Suprapubic skin (tissue), 4 donors: Measurements from ENCODE around the gene ZNF526. TPM values are rescaled to one million over a fixed set of nuclear protein-coding genes. Genes with fewer than 3 reads are reported as not detected.
A peak's percentile ranks its signal among the peaks of the same experiment; 100 is the strongest.

Experiments
- DNase-seq, 2 donors: peaks; one replicate each; pipeline ENCODE4 v3.0.0-alpha.2; 2019; ENCODE audit warnings: low spot score in 2 of 2
- H3K27ac ChIP-seq: fragments of 200-600 bp; sonication (generic); one replicate; pipeline ENCODE4 v1.5.1; 2019
- H3K27me3 ChIP-seq: fragments of 200-600 bp; sonication (generic); one replicate; pipeline ENCODE4 v1.5.1; 2019
- H3K36me3 ChIP-seq: fragments of 200-600 bp; sonication (generic); one replicate; pipeline ENCODE4 v1.5.1; 2019
- H3K4me1 ChIP-seq: fragments of 200-600 bp; sonication (generic); one replicate; pipeline ENCODE4 v1.5.1; 2019
- H3K4me3 ChIP-seq: fragments of 200-600 bp; sonication (generic); one replicate; pipeline ENCODE4 v1.5.1; 2019; ENCODE audit warnings: mild to moderate bottlenecking
- H3K9me3 ChIP-seq: fragments of 200-600 bp; sonication (generic); one replicate; pipeline ENCODE4 v1.5.1; 2019
- EP300 ChIP-seq: sonication (generic); formaldehyde crosslinking; IDR thresholded peaks from one replicate; pipeline ENCODE4 v1.6.1; 2017; ENCODE audit warnings: antibody characterized with exemption
- POLR2A ChIP-seq, 2 donors: fragments of 450-650 bp; IDR thresholded peaks; one replicate each; pipeline ENCODE4 v1.6.1; 2017; ENCODE audit warnings: antibody characterized with exemption in 2 of 2, mild to moderate bottlenecking in 2 of 2, moderate library complexity in 2 of 2
- POLR2AphosphoS5 ChIP-seq, 3 donors: sonication (generic); formaldehyde crosslinking; IDR thresholded peaks; one replicate each; pipeline ENCODE4 v1.6.1; 2017; ENCODE audit warnings: antibody characterized with exemption in 3 of 3
- whole genome bisulfite sequencing: methylation state at CpG from one replicate; pipeline ENCODE4 v1.1.5; 2018; 5-methylcytosine and 5-hydroxymethylcytosine counted together
- total RNA-seq, 4 donors: library from RNA; depleted of rRNA; stranded (reverse); fragments of >200 nt; gene quantifications; one replicate each; pipeline ENCODE4 v1.1.0, GENCODE V29; 2016
- TF ChIP-seq, protein P1 (sequence below), 2 donors: fragments of 200-600 bp in 1 of 2; fragments of 450-650 bp in 1 of 2; sonication (generic) in 1 of 2; IDR thresholded peaks; one replicate each; pipeline ENCODE4 v1.5.1; 2016 to 2019; ENCODE audit warnings: antibody characterized with exemption in 2 of 2, mild to moderate bottlenecking in 1 of 2, moderate library complexity in 1 of 2

Gene ZNF526
- total RNA-seq, 4 donors from 2014 or later, result 4.2 to 12.9 (median 8.9) TPM

DNA sequence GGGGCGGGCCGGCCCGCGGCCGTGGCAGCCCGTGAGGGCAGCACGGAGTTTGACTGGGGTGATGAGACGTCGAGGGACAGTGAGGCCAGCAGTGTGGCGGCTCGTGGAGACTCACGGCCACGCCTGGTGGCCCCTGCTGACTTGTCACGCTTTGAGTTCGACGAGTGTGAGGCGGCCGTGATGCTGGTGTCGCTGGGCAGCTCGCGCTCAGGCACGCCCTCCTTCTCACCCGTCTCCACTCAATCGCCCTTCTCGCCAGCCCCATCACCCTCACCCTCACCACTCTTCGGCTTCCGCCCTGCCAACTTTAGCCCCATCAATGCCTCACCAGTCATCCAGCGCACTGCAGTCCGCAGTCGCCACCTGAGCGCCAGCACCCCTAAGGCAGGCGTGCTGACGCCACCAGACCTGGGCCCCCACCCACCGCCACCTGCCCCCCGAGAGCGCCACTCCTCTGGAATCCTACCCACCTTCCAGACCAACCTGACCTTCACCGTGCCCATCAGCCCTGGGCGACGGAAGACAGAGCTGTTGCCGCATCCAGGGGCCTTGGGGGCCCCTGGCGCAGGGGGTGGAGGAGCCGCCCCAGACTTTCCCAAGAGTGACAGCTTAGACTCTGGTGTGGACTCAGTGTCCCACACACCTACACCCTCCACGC lies 53.4 kb downstream of the ZNF526 start:
- peak in 1 of 2 donors; percentile 62 for DNase-seq
- H3K27ac ChIP-seq, result no peak overlapping the region
- H3K4me3 ChIP-seq, result no peak overlapping the region
- TF ChIP-seq POLR2A (IDR thresholded peaks at IDR 0.05) (no peak), POLR2AphosphoS5 (IDR thresholded peaks at IDR 0.05) (no peak), EP300 (no peak)
- TF ChIP-seq, protein P1, sequence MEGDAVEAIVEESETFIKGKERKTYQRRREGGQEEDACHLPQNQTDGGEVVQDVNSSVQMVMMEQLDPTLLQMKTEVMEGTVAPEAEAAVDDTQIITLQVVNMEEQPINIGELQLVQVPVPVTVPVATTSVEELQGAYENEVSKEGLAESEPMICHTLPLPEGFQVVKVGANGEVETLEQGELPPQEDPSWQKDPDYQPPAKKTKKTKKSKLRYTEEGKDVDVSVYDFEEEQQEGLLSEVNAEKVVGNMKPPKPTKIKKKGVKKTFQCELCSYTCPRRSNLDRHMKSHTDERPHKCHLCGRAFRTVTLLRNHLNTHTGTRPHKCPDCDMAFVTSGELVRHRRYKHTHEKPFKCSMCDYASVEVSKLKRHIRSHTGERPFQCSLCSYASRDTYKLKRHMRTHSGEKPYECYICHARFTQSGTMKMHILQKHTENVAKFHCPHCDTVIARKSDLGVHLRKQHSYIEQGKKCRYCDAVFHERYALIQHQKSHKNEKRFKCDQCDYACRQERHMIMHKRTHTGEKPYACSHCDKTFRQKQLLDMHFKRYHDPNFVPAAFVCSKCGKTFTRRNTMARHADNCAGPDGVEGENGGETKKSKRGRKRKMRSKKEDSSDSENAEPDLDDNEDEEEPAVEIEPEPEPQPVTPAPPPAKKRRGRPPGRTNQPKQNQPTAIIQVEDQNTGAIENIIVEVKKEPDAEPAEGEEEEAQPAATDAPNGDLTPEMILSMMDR (IDR thresholded peaks at IDR 0.05), result no peak
- H3K4me1 ChIP-seq, result peaks cover 68% of the 10 kb centered on the region
- H3K36me3 ChIP-seq, result peaks cover 29% of the 10 kb centered on the region
- H3K27me3 ChIP-seq, result no peaks in the 10 kb centered on the region
- no peaks in the 10 kb centered on the region for H3K9me3 ChIP-seq
- WGBS, result 91% methylated on average over 41 of the region's 43 CpGs

DNA sequence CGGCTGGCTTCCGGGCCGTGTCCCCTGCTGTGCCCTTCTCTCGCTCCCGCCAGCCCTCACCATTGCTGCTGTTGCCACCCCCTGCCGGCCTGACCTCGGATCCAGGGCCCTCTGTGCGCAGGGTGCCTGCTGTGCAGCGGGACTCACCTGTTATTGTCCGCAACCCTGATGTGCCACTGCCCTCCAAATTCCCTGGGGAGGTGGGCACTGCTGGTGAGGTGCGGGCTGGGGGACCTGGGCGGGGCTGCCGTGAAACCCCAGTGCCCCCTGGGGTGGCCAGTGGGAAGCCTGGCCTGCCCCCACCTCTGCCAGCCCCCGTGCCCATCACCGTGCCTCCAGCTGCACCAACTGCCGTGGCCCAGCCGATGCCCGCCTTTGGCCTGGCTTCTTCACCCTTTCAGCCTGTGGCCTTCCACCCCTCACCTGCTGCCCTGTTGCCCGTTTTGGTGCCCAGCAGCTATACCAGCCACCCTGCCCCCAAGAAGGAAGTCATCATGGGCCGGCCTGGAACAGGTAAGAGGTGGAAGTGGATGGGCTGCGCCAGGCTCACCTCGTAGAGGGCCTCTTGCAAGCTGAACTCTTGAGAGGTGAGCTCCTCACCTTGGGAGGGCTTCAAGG lies 54.1 kb downstream of the ZNF526 start:
- no peaks in the 10 kb centered on the region for H3K9me3 ChIP-seq
- TF ChIP-seq, protein P1 (IDR thresholded peaks at IDR 0.05), result no peak
- no peak for TF ChIP-seq EP300
- TF ChIP-seq POLR2A (IDR thresholded peaks at IDR 0.05), result no peak
- TF ChIP-seq POLR2AphosphoS5 (IDR thresholded peaks at IDR 0.05), result no peak
- no peak overlapping the region for H3K4me3 ChIP-seq
- DNase-seq, result peak in 1 of 2 donors; percentile 63
- peaks cover 29% of the 10 kb centered on the region for H3K36me3 ChIP-seq
- 91% methylated on average over 14 of the region's 22 CpGs for WGBS
- H3K4me1 ChIP-seq, result peaks cover 75% of the 10 kb centered on the region
- no peak overlapping the region for H3K27ac ChIP-seq
- H3K27me3 ChIP-seq, result no peaks in the 10 kb centered on the region

DNA sequence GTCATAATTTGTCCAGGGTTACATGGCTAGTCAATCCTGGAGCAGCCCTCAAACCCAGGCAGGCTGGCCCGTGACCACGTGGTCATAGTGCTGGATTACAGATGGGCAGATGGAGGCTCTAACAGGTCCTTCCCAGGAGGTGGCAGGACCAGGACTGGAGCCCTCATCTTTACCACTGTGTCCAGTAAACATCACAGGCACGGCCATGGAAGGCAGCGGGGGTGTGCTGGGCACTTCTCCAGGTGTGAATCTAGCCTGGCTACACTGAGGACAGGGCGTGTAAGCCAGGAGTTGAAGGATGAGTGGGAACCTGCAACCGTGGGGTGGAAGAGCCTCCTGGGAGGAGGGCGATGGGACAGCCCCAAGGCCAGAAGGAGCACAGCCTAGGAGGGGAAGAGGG lies 55.0 kb downstream of the ZNF526 start:
- DNase-seq, result no peak
- TF ChIP-seq, protein P1 (IDR thresholded peaks at IDR 0.05), result no peak
- no peak for TF ChIP-seq EP300
- no peak for TF ChIP-seq POLR2A (IDR thresholded peaks at IDR 0.05)
- no peak for TF ChIP-seq POLR2AphosphoS5 (IDR thresholded peaks at IDR 0.05)
- Histone ChIP-seq H3K4me3 (no peak overlapping the region), H3K27me3 (no peaks in the 10 kb centered on the region), H3K9me3 (no peaks in the 10 kb centered on the region), H3K36me3 (peaks cover 29% of the 10 kb centered on the region), H3K27ac (no peak overlapping the region), H3K4me1 (peaks cover 77% of the 10 kb centered on the region)
- 60% methylated on average over 7 of the region's 7 CpGs for whole genome bisulfite sequencing

DNA sequence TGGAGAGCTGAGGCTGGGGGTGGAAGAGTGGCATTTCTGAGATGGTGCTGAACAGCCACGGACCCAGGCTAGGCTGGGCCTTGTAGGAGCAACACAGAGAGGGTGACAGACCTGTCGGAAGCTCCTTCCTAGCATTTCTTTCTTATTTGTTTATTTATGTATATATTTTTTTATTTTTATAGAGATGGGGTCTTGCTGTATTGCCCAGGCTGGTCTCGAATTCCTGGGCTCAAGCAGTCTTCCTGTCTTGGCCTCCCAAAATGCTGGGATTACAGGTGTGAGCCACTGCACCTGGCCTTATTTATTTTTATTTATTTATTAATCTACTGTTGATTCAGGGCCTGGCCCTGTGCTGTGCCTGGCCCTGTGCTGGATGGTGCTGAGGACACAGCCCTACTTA lies 55.4 kb downstream of the ZNF526 start:
- WGBS, result 81% methylated on average over 3 of the region's 3 CpGs
- DNase-seq, result no peak
- TF ChIP-seq EP300 (no peak), POLR2A (IDR thresholded peaks at IDR 0.05) (no peak), POLR2AphosphoS5 (IDR thresholded peaks at IDR 0.05) (no peak)
- TF ChIP-seq, protein P1 (IDR thresholded peaks at IDR 0.05), result no peak
- H3K27ac ChIP-seq, result no peak overlapping the region
- peaks cover 77% of the 10 kb centered on the region for H3K4me1 ChIP-seq
- no peaks in the 10 kb centered on the region for H3K9me3 ChIP-seq
- no peaks in the 10 kb centered on the region for H3K27me3 ChIP-seq
- H3K36me3 ChIP-seq, result peaks cover 29% of the 10 kb centered on the region
- H3K4me3 ChIP-seq, result no peak overlapping the region

GRCh38 chr19:42276284-42276683 lies 56.2 kb downstream of the ZNF526 start:
- TF ChIP-seq POLR2AphosphoS5 (IDR thresholded peaks at IDR 0.05) (no peak), EP300 (no peak)
- H3K27me3 ChIP-seq, result no peaks in the 10 kb centered on the region
- no peaks in the 10 kb centered on the region for H3K9me3 ChIP-seq
- WGBS, result 49% methylated on average over 3 of the region's 3 CpGs
- no peak overlapping the region for H3K27ac ChIP-seq
- peaks cover 29% of the 10 kb centered on the region for H3K36me3 ChIP-seq
- no peak for DNase-seq
- no peak overlapping the region for H3K4me3 ChIP-seq
- peaks cover 77% of the 10 kb centered on the region for H3K4me1 ChIP-seq
